K562 (cell line): Measurements from ENCODE around the gene KLK14. TPM values are rescaled to one million over a fixed set of nuclear protein-coding genes. Genes with fewer than 3 reads are reported as not detected.

Source experiments
- ATAC-seq: fragments of 200-7000 bp; cut with Tn5 transposase; 3 replicates; pipeline ENCODE4 v1.9.1; 2020; ENCODE audit warnings: moderate library complexity
- BruUV-seq: library from RNA; stranded (reverse); fragments of 400-500 nt; replicated peaks from 2 replicates; lab custom pipeline; 2021; lab: Mats Ljungman, UMichigan
- CTCF ChIA-PET: fragments of 300-600 bp; formaldehyde crosslinking; extraction: SDS; loops from one replicate; lab custom pipeline; 2021; ENCODE audit warnings: low intra/inter-chr PET ratio; lab: Yijun Ruan, JAX
- POLR2A ChIA-PET: fragments of 300-600, 350-650 bp; sonication (Branson Sonifier 250); formaldehyde crosslinking; extraction: SDS; loops from one replicate; lab custom pipeline; 2021; ENCODE audit warnings: antibody characterized with exemption, inconsistent platforms; lab: Yijun Ruan, JAX
- DNase-seq, 4 experiments: peaks; one replicate each; pipeline versions ENCODE4 v3.0.0 to v3.0.0-alpha.2; 2011 to 2018; ENCODE audit warnings: low spot score in 3 of 4, mixed read lengths in 3 of 4; ENCODE audit errors: extremely low read depth in 1 of 4
- FAIRE-seq: peaks from 2 replicates; lab custom pipeline; 2011; peaks lifted over from hg19 to GRCh38; lab: Jason Lieb, UNC
- H2AFZ ChIP-seq: 2 replicates; pipeline ENCODE4 v1.6.0; 2011; ENCODE audit warnings: low read depth, low read length, control low read depth, inconsistent platforms
- H3K27ac ChIP-seq: fragments of 200-600 bp; 3 replicates; pipeline ENCODE4 v1.8.0; 2011; ENCODE audit warnings: low read depth, mild to moderate bottlenecking, control low read depth, inconsistent platforms, low read length, moderate library complexity, mixed read lengths; ENCODE audit errors: extremely low read depth
- H3K27me3 ChIP-seq, 2 experiments: fragments of 300-600 bp in 1 of 2; 2 replicates in 1 of 2; 3 replicates in 1 of 2; pipeline versions ENCODE4 v1.6.0 to v1.8.0; 2011; ENCODE audit warnings: inconsistent platforms in 2 of 2, low read length in 2 of 2, mild to moderate bottlenecking in 1 of 2, mixed read lengths in 1 of 2, moderate library complexity in 1 of 2; ENCODE audit not compliant: control insufficient read depth in 2 of 2, insufficient read depth in 2 of 2
- H3K36me3 ChIP-seq: fragments of 300-600 bp; 3 replicates; pipeline ENCODE4 v1.8.0; 2011; ENCODE audit warnings: mild to moderate bottlenecking, low read length, inconsistent platforms; ENCODE audit not compliant: control insufficient read depth, insufficient read depth
- H3K4me1 ChIP-seq, 2 experiments: fragments of 200-600 bp in 1 of 2; replicated peaks in 1 of 2; 2 replicates in 1 of 2; 3 replicates in 1 of 2; pipeline versions ENCODE4 v1.5.1 to v1.8.0; 2011; ENCODE audit warnings: inconsistent platforms in 2 of 2, low read length in 2 of 2, mild to moderate bottlenecking in 1 of 2, mixed read lengths in 1 of 2, moderate library complexity in 1 of 2; ENCODE audit not compliant: control insufficient read depth in 2 of 2, insufficient read depth in 2 of 2
- H3K4me2 ChIP-seq: 2 replicates; pipeline ENCODE4 v1.6.1; 2011; ENCODE audit warnings: low read length, control low read depth, inconsistent platforms, mixed read lengths; ENCODE audit not compliant: insufficient read depth
- H3K4me3 ChIP-seq: fragments of 200-600 bp; sonication (generic), shearing (Covaris generic); 2 replicates; pipeline ENCODE4 v1.5.1; 2016; ENCODE audit warnings: control low read depth, inconsistent platforms
- H3K79me2 ChIP-seq: fragments of 200-600 bp; 3 replicates; pipeline ENCODE4 v1.8.0; 2011; ENCODE audit warnings: low read length, inconsistent platforms; ENCODE audit not compliant: control insufficient read depth, insufficient read depth
- H3K9ac ChIP-seq, 2 experiments: 2 replicates each; pipeline versions ENCODE4 v1.6.0 to v1.6.1; 2011; ENCODE audit warnings: low read depth in 2 of 2, low read length in 2 of 2, control low read depth in 1 of 2, inconsistent platforms in 1 of 2, mild to moderate bottlenecking in 1 of 2, mixed read lengths in 1 of 2; ENCODE audit not compliant: insufficient read depth in 1 of 2
- H3K9me1 ChIP-seq: one replicate; pipeline ENCODE4 v1.6.0; 2011; ENCODE audit warnings: inconsistent platforms, mild to moderate bottlenecking, low read length, moderate library complexity; ENCODE audit not compliant: control insufficient read depth, insufficient read depth
- H3K9me3 ChIP-seq: replicated peaks from 2 replicates; pipeline ENCODE4 v1.5.1; 2011; ENCODE audit warnings: low read depth, low read length, inconsistent platforms; ENCODE audit not compliant: control insufficient read depth, insufficient read depth
- H4K20me1 ChIP-seq: replicated peaks from 2 replicates; pipeline ENCODE4 v1.6.1; 2011; ENCODE audit warnings: low read length, inconsistent platforms, mixed read lengths; ENCODE audit not compliant: control insufficient read depth, insufficient read depth
- ADNP ChIP-seq: fragments of 200-800 bp; sonication (Bioruptor generic); IDR thresholded peaks from 2 replicates; pipeline ENCODE4 v1.6.1; 2016; ENCODE audit warnings: missing genetic modification characterization, missing compliant biosample characterization
- BRCA1 ChIP-seq, 2 experiments: fragments of 450-650 bp in 1 of 2; sonication (generic) in 1 of 2; formaldehyde crosslinking in 1 of 2; IDR thresholded peaks; 2 replicates each; pipeline versions ENCODE4 v1.5.0 to v1.6.1; 2017 to 2020; ENCODE audit warnings: mild to moderate bottlenecking in 1 of 2, missing genetic modification reagents in 1 of 2
- KLF16 ChIP-seq: IDR thresholded peaks from 2 replicates; pipeline ENCODE4 v1.6.1; 2016; ENCODE audit warnings: antibody characterized with exemption
- MAFF ChIP-seq: IDR thresholded peaks from 2 replicates; pipeline ENCODE4 v1.6.1; 2012; ENCODE audit warnings: low read length, improper control_type of control experiment
- MTA1 ChIP-seq: fragments of 450-650 bp; IDR thresholded peaks from 2 replicates; pipeline ENCODE4 v1.6.1; 2017; ENCODE audit warnings: borderline replicate concordance
- MTA2 ChIP-seq: fragments of 450-650 bp; IDR thresholded peaks from 2 replicates; pipeline ENCODE4 v1.6.1; 2016; ENCODE audit warnings: low read depth
- SMAD1 ChIP-seq: fragments of 150-350 bp; IDR thresholded peaks from 2 replicates; pipeline ENCODE4 v1.6.1; 2014; ENCODE audit warnings: low read length, low read depth; ENCODE audit not compliant: partially characterized antibody
- ZNF586 ChIP-seq: fragments of 450-650 bp; formaldehyde crosslinking; conservative IDR thresholded peaks from 2 replicates; pipeline ENCODE4 v1.4.0; 2020; ENCODE audit warnings: mild to moderate bottlenecking, moderate library complexity
- WGBS: fragments of 100-300 bp; shearing (Covaris generic); methylation state at CpG from one replicate; pipeline ENCODE4 v1.1.6; 2016; ENCODE audit warnings: low coverage, mixed read lengths; ENCODE audit not compliant: insufficient coverage; ENCODE audit errors: missing lambda C conversion rate; 5-methylcytosine and 5-hydroxymethylcytosine counted together
- in situ Hi-C: fragments of 300-500 bp; cut with MboI; formaldehyde crosslinking; loops from 4 replicates; pipeline ENCODE4 v1.15.0; 2018; ENCODE audit warnings: inconsistent platforms, mixed read lengths
- intact Hi-C: fragments of 100-400 bp; cut with micrococcal nuclease; formaldehyde crosslinking; loops from 2 replicates; pipeline ENCODE4 v1.14.2; 2022
- polyA plus RNA-seq, 8 experiments: library from polyadenylated mRNA; depleted of rRNA in 4 of 8; stranded (reverse) in 5 of 8; unstranded in 3 of 8; fragments of >200 nt; fragmentation: Nextera tagmentation in 2 of 8; fragmentation: Illumina TruSeq in 1 of 8; extraction: Ambion mirVana in 2 of 8; extraction: Trizol in 1 of 8; gene quantifications; 2 replicates each; pipeline versions ENCODE4 v1.2.1 to v1.2.3, GENCODE V29; 2011 to 2014; ENCODE audit warnings: inconsistent platforms in 1 of 8, missing spikeins in 1 of 8
- total RNA-seq, 7 experiments: library from RNA; depleted of rRNA in 6 of 7; stranded (reverse); fragments of >200 nt in 6 of 7; fragmentation: Illumina TruSeq in 2 of 7; extraction: Trizol in 2 of 7; gene quantifications; 2 replicates each; pipeline versions ENCODE4 v1.2.1 to v1.2.3, GENCODE V29; 2011 to 2021; ENCODE audit warnings: low replicate concordance in 1 of 7
- TF ChIP-seq, protein P1 (sequence below): fragments of 250-450 bp; sonication (Bioruptor Pico); IDR thresholded peaks from 2 replicates; pipeline ENCODE4 v1.4.0; 2020; ENCODE audit warnings: mild to moderate bottlenecking
- TF ChIP-seq, protein P2 (sequence below): IDR thresholded peaks from 3 replicates; pipeline ENCODE4 v1.6.1; 2011; ENCODE audit warnings: borderline replicate concordance, mild to moderate bottlenecking, moderate library complexity; ENCODE audit not compliant: insufficient read length; ENCODE audit errors: extremely low read depth
- TF ChIP-seq, protein P3 (sequence below): fragments of 450-650 bp; IDR thresholded peaks from 2 replicates; pipeline ENCODE4 v1.7.1; 2018; ENCODE audit warnings: mild to moderate bottlenecking, low read depth; ENCODE audit not compliant: partially characterized antibody

The KLK14 gene
- total and polyA plus RNA-seq, 9 of the 15 experiments (the other 6 are each of a cell fraction or from before 2014, with no cell fraction given), result not detected

DNA sequence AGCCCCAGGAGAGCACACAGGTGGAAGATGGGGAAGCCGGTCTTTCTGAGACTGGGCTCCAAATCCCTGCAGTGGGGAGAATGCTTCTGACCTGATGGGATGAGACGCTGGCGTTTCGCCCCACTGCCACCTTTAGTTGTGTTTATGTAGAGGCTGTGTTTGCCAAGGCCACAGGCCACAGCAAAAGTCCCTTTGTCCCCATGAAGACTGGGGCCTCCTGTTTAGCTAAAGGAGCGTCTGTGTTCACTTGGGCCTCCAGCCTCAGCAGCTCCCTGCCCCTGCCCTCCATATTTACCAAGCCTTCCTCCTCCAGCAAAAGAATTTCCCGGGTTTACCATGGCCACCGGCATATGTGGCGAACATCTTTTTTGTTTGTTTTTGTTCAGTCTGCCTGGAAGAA lies 10.4 kb upstream of the KLK14 start (continued):
- TF ChIP-seq, protein P1, sequence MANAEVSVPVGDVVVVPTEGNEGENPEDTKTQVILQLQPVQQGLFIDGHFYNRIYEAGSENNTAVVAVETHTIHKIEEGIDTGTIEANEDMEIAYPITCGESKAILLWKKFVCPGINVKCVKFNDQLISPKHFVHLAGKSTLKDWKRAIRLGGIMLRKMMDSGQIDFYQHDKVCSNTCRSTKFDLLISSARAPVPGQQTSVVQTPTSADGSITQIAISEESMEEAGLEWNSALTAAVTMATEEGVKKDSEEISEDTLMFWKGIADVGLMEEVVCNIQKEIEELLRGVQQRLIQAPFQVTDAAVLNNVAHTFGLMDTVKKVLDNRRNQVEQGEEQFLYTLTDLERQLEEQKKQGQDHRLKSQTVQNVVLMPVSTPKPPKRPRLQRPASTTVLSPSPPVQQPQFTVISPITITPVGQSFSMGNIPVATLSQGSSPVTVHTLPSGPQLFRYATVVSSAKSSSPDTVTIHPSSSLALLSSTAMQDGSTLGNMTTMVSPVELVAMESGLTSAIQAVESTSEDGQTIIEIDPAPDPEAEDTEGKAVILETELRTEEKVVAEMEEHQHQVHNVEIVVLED (CRISPR knock-in tag), result no peak
- TF ChIP-seq BRCA1 (IDR thresholded peaks at IDR 0.05) (no peak), BRCA1 (CRISPR knock-in tag; IDR thresholded peaks at IDR 0.05) (no peak), ADNP (tag) (no peak)
- TF ChIP-seq, all 486 proteins: peak for 0

DNA sequence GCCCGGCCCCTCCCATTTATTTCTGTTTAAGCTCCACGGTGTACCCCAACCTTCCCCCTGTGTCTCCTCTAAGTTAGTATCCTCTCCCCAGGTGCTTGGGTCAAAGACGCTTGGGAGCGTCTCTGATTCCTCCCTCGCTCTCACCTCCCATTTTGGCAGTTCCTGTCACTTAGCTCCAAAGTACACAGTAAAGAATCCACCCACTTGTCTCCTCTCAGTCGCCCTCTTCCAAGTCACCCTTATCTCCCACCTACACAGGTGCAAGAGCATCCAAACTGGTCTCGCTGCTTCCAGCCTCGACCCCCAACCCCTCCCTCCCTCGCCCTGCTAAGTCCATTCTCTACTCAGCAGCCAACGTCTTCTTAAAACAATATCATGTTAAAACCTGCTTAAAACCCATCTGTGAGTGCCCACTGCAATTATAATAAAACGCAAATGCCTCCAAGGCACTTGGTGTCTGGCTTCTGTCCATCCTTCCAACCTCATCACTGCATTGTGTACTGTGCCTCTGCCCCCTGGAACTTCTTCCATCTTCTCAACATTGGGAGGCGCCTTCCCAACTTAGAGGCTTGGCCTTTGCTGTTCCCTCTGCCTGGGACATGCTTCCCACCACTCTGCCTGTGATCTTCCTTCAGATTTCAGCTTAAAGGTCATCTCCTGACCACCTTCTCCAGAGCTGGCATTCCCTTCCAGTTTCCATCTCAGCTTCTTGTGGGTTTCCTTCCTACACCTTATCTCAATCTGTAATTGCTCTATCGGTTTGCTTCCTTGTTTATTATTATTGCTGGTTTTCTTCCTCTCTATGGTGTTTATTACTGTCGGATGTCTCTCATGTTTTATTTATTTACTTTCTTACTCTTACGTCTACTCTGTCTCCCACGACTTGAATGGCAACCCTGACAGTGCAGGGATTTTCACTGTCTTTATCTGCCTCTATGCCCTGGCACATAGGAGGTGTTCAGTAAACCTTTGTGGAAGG lies 9.5 kb upstream of the KLK14 start:
- no peak overlapping the region for H2AFZ ChIP-seq
- no peak overlapping the region for H3K4me3 ChIP-seq
- H3K27me3 ChIP-seq, result peaks cover 11 to 33% of the 10 kb centered on the region in 2 experiments; a peak in 3 of 5 replicates
- ChIA-PET CTCF (interaction anchor here (0.6 kb wide), 1 partner anchor 163 kb away, joined by 5 read pairs; no protein-coding TSS in a partner anchor), POLR2A (interaction anchor here (1.0 kb wide), 1 partner anchor 76 kb away, joined by 3 read pairs; no protein-coding TSS in a partner anchor)
- H3K36me3 ChIP-seq, result no peaks in the 10 kb centered on the region
- H4K20me1 ChIP-seq, result peaks cover 12% of the 10 kb centered on the region
- no peak overlapping the region for H3K9ac ChIP-seq
- H3K4me2 ChIP-seq, result no peak overlapping the region
- no peaks in the 10 kb centered on the region for H3K9me3 ChIP-seq
- BruUV-seq, result no TSS peak
- ATAC-seq, result no peak
- DNase-seq, result no peak
- in situ Hi-C loops, result loop anchor here (5.0 to 10.0 kb wide), 3 partner anchors 70 to 387 kb away; no protein-coding TSS in a partner anchor
- no peak for FAIRE-seq
- no peaks in the 10 kb centered on the region for H3K79me2 ChIP-seq
- WGBS, result 11% methylated on average over 14 of the region's 16 CpGs
- intact Hi-C loops, result loop anchor here (5.0 kb wide), 1 partner anchor 385 kb away; no protein-coding TSS in a partner anchor
- no peak overlapping the region for H3K27ac ChIP-seq
- peaks cover 8% of the 10 kb centered on the region for H3K9me1 ChIP-seq
- H3K4me1 ChIP-seq, result no peaks in the 10 kb centered on the region; a peak in 1 of 5 replicates
- TF ChIP-seq, protein P2, sequence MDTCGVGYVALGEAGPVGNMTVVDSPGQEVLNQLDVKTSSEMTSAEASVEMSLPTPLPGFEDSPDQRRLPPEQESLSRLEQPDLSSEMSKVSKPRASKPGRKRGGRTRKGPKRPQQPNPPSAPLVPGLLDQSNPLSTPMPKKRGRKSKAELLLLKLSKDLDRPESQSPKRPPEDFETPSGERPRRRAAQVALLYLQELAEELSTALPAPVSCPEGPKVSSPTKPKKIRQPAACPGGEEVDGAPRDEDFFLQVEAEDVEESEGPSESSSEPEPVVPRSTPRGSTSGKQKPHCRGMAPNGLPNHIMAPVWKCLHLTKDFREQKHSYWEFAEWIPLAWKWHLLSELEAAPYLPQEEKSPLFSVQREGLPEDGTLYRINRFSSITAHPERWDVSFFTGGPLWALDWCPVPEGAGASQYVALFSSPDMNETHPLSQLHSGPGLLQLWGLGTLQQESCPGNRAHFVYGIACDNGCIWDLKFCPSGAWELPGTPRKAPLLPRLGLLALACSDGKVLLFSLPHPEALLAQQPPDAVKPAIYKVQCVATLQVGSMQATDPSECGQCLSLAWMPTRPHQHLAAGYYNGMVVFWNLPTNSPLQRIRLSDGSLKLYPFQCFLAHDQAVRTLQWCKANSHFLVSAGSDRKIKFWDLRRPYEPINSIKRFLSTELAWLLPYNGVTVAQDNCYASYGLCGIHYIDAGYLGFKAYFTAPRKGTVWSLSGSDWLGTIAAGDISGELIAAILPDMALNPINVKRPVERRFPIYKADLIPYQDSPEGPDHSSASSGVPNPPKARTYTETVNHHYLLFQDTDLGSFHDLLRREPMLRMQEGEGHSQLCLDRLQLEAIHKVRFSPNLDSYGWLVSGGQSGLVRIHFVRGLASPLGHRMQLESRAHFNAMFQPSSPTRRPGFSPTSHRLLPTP, result no peak
- TF ChIP-seq MTA1, result no peak
- TF ChIP-seq, protein P3, sequence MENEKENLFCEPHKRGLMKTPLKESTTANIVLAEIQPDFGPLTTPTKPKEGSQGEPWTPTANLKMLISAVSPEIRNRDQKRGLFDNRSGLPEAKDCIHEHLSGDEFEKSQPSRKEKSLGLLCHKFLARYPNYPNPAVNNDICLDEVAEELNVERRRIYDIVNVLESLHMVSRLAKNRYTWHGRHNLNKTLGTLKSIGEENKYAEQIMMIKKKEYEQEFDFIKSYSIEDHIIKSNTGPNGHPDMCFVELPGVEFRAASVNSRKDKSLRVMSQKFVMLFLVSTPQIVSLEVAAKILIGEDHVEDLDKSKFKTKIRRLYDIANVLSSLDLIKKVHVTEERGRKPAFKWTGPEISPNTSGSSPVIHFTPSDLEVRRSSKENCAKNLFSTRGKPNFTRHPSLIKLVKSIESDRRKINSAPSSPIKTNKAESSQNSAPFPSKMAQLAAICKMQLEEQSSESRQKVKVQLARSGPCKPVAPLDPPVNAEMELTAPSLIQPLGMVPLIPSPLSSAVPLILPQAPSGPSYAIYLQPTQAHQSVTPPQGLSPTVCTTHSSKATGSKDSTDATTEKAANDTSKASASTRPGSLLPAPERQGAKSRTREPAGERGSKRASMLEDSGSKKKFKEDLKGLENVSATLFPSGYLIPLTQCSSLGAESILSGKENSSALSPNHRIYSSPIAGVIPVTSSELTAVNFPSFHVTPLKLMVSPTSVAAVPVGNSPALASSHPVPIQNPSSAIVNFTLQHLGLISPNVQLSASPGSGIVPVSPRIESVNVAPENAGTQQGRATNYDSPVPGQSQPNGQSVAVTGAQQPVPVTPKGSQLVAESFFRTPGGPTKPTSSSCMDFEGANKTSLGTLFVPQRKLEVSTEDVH, result no peak
- no peak for TF ChIP-seq KLF16
- TF ChIP-seq ZNF586 (CRISPR knock-in tag), result no peak
- no peak for TF ChIP-seq SMAD1
- no peak for TF ChIP-seq MAFF
- TF ChIP-seq MTA2, result no peak
